GM23338 (cell line): ENCODE results near the gene ZNF236. TPM values are rescaled to one million over a fixed set of nuclear protein-coding genes. Genes with fewer than 3 reads are reported as not detected.

Experiments
- ATAC-seq: fragments of 200-7000 bp; cut with Tn5 transposase; 3 replicates; pipeline ENCODE4 v1.9.1; 2020
- DNase-seq: peaks from one replicate; pipeline ENCODE4 v3.0.0-alpha.2; 2015; ENCODE audit warnings: low spot score
- H2AFZ ChIP-seq: fragments of 200-600 bp; sonication (generic); 2 replicates; pipeline ENCODE4 v1.8.0; 2016; ENCODE audit warnings: antibody characterized with exemption, mild to moderate bottlenecking, moderate library complexity
- H3F3A ChIP-seq: fragments of 200-600 bp; sonication (generic); replicated peaks from 2 replicates; pipeline ENCODE4 v1.8.0; 2017; ENCODE audit warnings: antibody characterized with exemption, mixed run types, low read depth
- H3K27ac ChIP-seq: fragments of 200-600 bp; sonication (generic); 2 replicates; pipeline ENCODE4 v1.6.1; 2016; ENCODE audit warnings: low read depth
- H3K27me3 ChIP-seq: fragments of 200-600 bp; sonication (generic); 2 replicates; pipeline ENCODE4 v1.8.0; 2016; ENCODE audit warnings: mild to moderate bottlenecking, mixed run types, moderate library complexity; ENCODE audit not compliant: insufficient read depth
- H3K36me3 ChIP-seq: fragments of 200-600 bp; sonication (generic); 2 replicates; pipeline ENCODE4 v1.8.0; 2016; ENCODE audit warnings: mild to moderate bottlenecking; ENCODE audit not compliant: insufficient read depth
- H3K4me1 ChIP-seq: fragments of 200-600 bp; sonication (generic); 2 replicates; pipeline ENCODE4 v1.8.0; 2016; ENCODE audit warnings: mild to moderate bottlenecking, moderate library complexity; ENCODE audit not compliant: insufficient read depth
- H3K4me2 ChIP-seq: fragments of 200-600 bp; sonication (generic); 2 replicates; pipeline ENCODE4 v1.7.1; 2017; ENCODE audit warnings: mixed run types
- H3K4me3 ChIP-seq: fragments of 200-600 bp; sonication (generic); 2 replicates; pipeline ENCODE4 v1.6.1; 2016; ENCODE audit warnings: mixed run types
- H3K79me2 ChIP-seq: fragments of 200-600 bp; sonication (generic); replicated peaks from 2 replicates; pipeline ENCODE4 v1.8.0; 2017; ENCODE audit warnings: mild to moderate bottlenecking; ENCODE audit not compliant: insufficient read depth
- H3K9me2 ChIP-seq: fragments of 200-600 bp; sonication (generic); 2 replicates; pipeline ENCODE4 v1.8.0; 2017; ENCODE audit not compliant: insufficient read depth
- H4K20me1 ChIP-seq: fragments of 200-600 bp; sonication (generic); replicated peaks from 2 replicates; pipeline ENCODE4 v1.8.0; 2017; ENCODE audit warnings: mild to moderate bottlenecking; ENCODE audit not compliant: insufficient read depth
- H3K27ac Mint-ChIP-seq: 2 replicates; pipeline ENCODE4 v1.8.0; 2020; ENCODE audit warnings: inconsistent platforms, mild to moderate bottlenecking, moderate library complexity, mixed read lengths
- H3K27me3 Mint-ChIP-seq: 3 replicates; pipeline ENCODE4 v1.8.0; 2022; ENCODE audit warnings: low read depth, mild to moderate bottlenecking, moderate library complexity, mixed read lengths, inconsistent platforms; ENCODE audit not compliant: insufficient read depth, poor library complexity
- H3K36me3 Mint-ChIP-seq: 3 replicates; pipeline ENCODE4 v1.8.0; 2021; ENCODE audit warnings: low read depth, mild to moderate bottlenecking, inconsistent platforms, moderate library complexity, mixed read lengths
- H3K4me1 Mint-ChIP-seq: 3 replicates; pipeline ENCODE4 v1.8.0; 2020; ENCODE audit warnings: mild to moderate bottlenecking, inconsistent platforms, mixed read lengths
- H3K4me3 Mint-ChIP-seq: 3 replicates; pipeline ENCODE4 v1.8.0; 2021; ENCODE audit warnings: moderate library complexity, mild to moderate bottlenecking, inconsistent platforms, mixed read lengths
- H3K9me3 Mint-ChIP-seq: 3 replicates; pipeline ENCODE4 v1.8.0; 2020; ENCODE audit warnings: moderate library complexity, mild to moderate bottlenecking, inconsistent platforms, mixed read lengths
- CREB1 ChIP-seq: fragments of 250-450 bp; sonication (Bioruptor Pico); IDR thresholded peaks from 2 replicates; pipeline ENCODE4 v1.5.0; 2020; ENCODE audit warnings: low read depth, mild to moderate bottlenecking, moderate library complexity
- EZH2 ChIP-seq: fragments of 200-600 bp; sonication (generic); IDR thresholded peaks from one replicate; pipeline ENCODE4 v1.8.0; 2017; ENCODE audit warnings: antibody characterized with exemption, mild to moderate bottlenecking, low read depth; ENCODE audit not compliant: unreplicated experiment
- EZH2phosphoT487 ChIP-seq: fragments of 200-600 bp; sonication (generic); IDR thresholded peaks from one replicate; pipeline ENCODE4 v1.8.1; 2018; ENCODE audit warnings: antibody characterized with exemption; ENCODE audit not compliant: unreplicated experiment
- JUNB ChIP-seq: IDR thresholded peaks from one replicate; pipeline ENCODE4 v1.6.1; 2016; ENCODE audit warnings: antibody characterized with exemption; ENCODE audit not compliant: unreplicated experiment
- NANOG ChIP-seq: IDR thresholded peaks from 2 replicates; pipeline ENCODE4 v1.6.1; 2016; ENCODE audit warnings: antibody characterized with exemption, borderline replicate concordance
- POLR2AphosphoS5 ChIP-seq: IDR thresholded peaks from 2 replicates; pipeline ENCODE4 v1.6.1; 2016; ENCODE audit warnings: antibody characterized with exemption, low read depth
- REST ChIP-seq: IDR thresholded peaks from one replicate; pipeline ENCODE4 v1.6.1; 2018; ENCODE audit warnings: antibody characterized with exemption; ENCODE audit not compliant: unreplicated experiment
- STAT1 ChIP-seq: IDR thresholded peaks from one replicate; pipeline ENCODE4 v1.6.1; 2016; ENCODE audit warnings: antibody characterized with exemption; ENCODE audit not compliant: unreplicated experiment
- ZNF114 ChIP-seq: fragments of 250-450 bp; sonication (Bioruptor Pico); IDR thresholded peaks from 2 replicates; pipeline ENCODE4 v1.5.0; 2020; ENCODE audit warnings: mild to moderate bottlenecking, moderate library complexity
- ZNF331 ChIP-seq: fragments of 250-450 bp; sonication (Bioruptor Pico); IDR thresholded peaks from 2 replicates; pipeline ENCODE4 v1.5.0; 2020; ENCODE audit warnings: low read depth, mild to moderate bottlenecking, moderate library complexity
- polyA plus RNA-seq: library from polyadenylated mRNA; unstranded; fragments of >200 nt; fragmentation: Nextera tagmentation; extraction: Ambion mirVana; gene quantifications from 2 replicates; pipeline ENCODE4 v1.2.1, GENCODE V29; 2016
- total RNA-seq: library from RNA; depleted of rRNA; stranded (reverse); fragments of >200 nt; shearing (Covaris generic); gene quantifications from 2 replicates; pipeline ENCODE4 v1.2.3, GENCODE V29; 2014
- TF ChIP-seq, protein P1 (sequence below): IDR thresholded peaks from 2 replicates; pipeline ENCODE4 v1.6.1; 2016; ENCODE audit warnings: antibody characterized with exemption
- TF ChIP-seq, protein P2 (sequence below): fragments of 250-450 bp; sonication (Bioruptor Pico); IDR thresholded peaks from 2 replicates; pipeline ENCODE4 v1.5.0; 2020; ENCODE audit warnings: mild to moderate bottlenecking, moderate library complexity
- TF ChIP-seq, protein P3 (sequence below), 2 experiments: fragments of 200-600 bp in 1 of 2; sonication (generic) in 1 of 2; conservative IDR thresholded peaks; 2 replicates each; pipeline versions ENCODE4 v1.5.1 to v1.6.1; 2016 to 2017; ENCODE audit warnings: antibody characterized with exemption in 2 of 2, low read depth in 2 of 2, mild to moderate bottlenecking in 2 of 2, moderate library complexity in 1 of 2

ZNF236 gene
- total and polyA plus RNA-seq, 2 experiments from 2014 or later = 8.9 to 16.3 TPM

- no peak overlapping the region for H3K4me3 ChIP-seq
- DNase-seq = no peak
- H2AFZ ChIP-seq = no peak overlapping the region
- no peaks in the 10 kb centered on the region for H3K79me2 ChIP-seq
- Mint-ChIP-seq H3K27me3 (peaks cover 13% of the 10 kb centered on the region), H3K9me3 (no peaks in the 10 kb centered on the region), H3K36me3 (no peaks in the 10 kb centered on the region), H3K4me1 (peaks cover 48% of the 10 kb centered on the region), H3K27ac (no peak overlapping the region), H3K4me3 (no peak overlapping the region)
- H3K27ac ChIP-seq = no peak overlapping the region
- ATAC-seq = no peak
- H3K9me2 ChIP-seq = no peaks in the 10 kb centered on the region
- no peaks in the 10 kb centered on the region for H3K36me3 ChIP-seq
- TF ChIP-seq, protein P1, sequence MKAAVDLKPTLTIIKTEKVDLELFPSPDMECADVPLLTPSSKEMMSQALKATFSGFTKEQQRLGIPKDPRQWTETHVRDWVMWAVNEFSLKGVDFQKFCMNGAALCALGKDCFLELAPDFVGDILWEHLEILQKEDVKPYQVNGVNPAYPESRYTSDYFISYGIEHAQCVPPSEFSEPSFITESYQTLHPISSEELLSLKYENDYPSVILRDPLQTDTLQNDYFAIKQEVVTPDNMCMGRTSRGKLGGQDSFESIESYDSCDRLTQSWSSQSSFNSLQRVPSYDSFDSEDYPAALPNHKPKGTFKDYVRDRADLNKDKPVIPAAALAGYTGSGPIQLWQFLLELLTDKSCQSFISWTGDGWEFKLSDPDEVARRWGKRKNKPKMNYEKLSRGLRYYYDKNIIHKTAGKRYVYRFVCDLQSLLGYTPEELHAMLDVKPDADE = no peak
- TF ChIP-seq, protein P2, sequence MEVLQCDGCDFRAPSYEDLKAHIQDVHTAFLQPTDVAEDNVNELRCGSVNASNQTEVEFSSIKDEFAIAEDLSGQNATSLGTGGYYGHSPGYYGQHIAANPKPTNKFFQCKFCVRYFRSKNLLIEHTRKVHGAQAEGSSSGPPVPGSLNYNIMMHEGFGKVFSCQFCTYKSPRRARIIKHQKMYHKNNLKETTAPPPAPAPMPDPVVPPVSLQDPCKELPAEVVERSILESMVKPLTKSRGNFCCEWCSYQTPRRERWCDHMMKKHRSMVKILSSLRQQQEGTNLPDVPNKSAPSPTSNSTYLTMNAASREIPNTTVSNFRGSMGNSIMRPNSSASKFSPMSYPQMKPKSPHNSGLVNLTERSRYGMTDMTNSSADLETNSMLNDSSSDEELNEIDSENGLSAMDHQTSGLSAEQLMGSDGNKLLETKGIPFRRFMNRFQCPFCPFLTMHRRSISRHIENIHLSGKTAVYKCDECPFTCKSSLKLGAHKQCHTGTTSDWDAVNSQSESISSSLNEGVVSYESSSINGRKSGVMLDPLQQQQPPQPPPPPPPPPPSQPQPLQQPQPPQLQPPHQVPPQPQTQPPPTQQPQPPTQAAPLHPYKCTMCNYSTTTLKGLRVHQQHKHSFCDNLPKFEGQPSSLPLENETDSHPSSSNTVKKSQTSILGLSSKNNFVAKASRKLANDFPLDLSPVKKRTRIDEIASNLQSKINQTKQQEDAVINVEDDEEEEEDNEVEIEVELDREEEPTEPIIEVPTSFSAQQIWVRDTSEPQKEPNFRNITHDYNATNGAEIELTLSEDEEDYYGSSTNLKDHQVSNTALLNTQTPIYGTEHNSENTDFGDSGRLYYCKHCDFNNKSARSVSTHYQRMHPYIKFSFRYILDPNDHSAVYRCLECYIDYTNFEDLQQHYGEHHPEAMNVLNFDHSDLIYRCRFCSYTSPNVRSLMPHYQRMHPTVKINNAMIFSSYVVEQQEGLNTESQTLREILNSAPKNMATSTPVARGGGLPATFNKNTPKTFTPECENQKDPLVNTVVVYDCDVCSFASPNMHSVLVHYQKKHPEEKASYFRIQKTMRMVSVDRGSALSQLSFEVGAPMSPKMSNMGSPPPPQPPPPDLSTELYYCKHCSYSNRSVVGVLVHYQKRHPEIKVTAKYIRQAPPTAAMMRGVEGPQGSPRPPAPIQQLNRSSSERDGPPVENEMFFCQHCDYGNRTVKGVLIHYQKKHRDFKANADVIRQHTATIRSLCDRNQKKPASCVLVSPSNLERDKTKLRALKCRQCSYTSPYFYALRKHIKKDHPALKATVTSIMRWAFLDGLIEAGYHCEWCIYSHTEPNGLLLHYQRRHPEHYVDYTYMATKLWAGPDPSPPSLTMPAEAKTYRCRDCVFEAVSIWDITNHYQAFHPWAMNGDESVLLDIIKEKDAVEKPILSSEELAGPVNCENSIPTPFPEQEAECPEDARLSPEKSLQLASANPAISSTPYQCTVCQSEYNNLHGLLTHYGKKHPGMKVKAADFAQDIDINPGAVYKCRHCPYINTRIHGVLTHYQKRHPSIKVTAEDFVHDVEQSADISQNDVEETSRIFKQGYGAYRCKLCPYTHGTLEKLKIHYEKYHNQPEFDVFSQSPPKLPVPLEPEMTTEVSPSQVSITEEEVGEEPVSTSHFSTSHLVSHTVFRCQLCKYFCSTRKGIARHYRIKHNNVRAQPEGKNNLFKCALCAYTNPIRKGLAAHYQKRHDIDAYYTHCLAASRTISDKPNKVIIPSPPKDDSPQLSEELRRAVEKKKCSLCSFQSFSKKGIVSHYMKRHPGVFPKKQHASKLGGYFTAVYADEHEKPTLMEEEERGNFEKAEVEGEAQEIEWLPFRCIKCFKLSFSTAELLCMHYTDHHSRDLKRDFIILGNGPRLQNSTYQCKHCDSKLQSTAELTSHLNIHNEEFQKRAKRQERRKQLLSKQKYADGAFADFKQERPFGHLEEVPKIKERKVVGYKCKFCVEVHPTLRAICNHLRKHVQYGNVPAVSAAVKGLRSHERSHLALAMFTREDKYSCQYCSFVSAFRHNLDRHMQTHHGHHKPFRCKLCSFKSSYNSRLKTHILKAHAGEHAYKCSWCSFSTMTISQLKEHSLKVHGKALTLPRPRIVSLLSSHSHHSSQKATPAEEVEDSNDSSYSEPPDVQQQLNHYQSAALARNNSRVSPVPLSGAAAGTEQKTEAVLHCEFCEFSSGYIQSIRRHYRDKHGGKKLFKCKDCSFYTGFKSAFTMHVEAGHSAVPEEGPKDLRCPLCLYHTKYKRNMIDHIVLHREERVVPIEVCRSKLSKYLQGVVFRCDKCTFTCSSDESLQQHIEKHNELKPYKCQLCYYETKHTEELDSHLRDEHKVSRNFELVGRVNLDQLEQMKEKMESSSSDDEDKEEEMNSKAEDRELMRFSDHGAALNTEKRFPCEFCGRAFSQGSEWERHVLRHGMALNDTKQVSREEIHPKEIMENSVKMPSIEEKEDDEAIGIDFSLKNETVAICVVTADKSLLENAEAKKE (CRISPR knock-in tag) = no peak
- TF ChIP-seq STAT1 = no peak
- no peak for TF ChIP-seq ZNF331 (CRISPR knock-in tag)
- TF ChIP-seq, protein P3, sequence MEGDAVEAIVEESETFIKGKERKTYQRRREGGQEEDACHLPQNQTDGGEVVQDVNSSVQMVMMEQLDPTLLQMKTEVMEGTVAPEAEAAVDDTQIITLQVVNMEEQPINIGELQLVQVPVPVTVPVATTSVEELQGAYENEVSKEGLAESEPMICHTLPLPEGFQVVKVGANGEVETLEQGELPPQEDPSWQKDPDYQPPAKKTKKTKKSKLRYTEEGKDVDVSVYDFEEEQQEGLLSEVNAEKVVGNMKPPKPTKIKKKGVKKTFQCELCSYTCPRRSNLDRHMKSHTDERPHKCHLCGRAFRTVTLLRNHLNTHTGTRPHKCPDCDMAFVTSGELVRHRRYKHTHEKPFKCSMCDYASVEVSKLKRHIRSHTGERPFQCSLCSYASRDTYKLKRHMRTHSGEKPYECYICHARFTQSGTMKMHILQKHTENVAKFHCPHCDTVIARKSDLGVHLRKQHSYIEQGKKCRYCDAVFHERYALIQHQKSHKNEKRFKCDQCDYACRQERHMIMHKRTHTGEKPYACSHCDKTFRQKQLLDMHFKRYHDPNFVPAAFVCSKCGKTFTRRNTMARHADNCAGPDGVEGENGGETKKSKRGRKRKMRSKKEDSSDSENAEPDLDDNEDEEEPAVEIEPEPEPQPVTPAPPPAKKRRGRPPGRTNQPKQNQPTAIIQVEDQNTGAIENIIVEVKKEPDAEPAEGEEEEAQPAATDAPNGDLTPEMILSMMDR (conservative IDR thresholded peaks at IDR 0.05; ENCODE audit: low read depth in 2 of 2) = no peak
- no peak for TF ChIP-seq ZNF114 (CRISPR knock-in tag)
- TF ChIP-seq JUNB = no peak
- no peak for TF ChIP-seq CREB1 (CRISPR knock-in tag)
- no peak for TF ChIP-seq NANOG
- no peak for TF ChIP-seq EZH2phosphoT487
- TF ChIP-seq REST = no peak
- no peak for TF ChIP-seq EZH2
- no peak for TF ChIP-seq POLR2AphosphoS5
- H4K20me1 ChIP-seq = no peaks in the 10 kb centered on the region
- H3F3A ChIP-seq = no peaks in the 10 kb centered on the region
- H3K4me2 ChIP-seq = no peak overlapping the region
- H3K27me3 ChIP-seq = no peaks in the 10 kb centered on the region
- H3K4me1 ChIP-seq = peaks cover 21% of the 10 kb centered on the region
Measured at GRCh38 chr18:77008006-77008405, 185.6 kb downstream of the ZNF236 start.
